Activated CD8-positive, alpha-beta memory T cell treated with anti-CD3 and anti-CD28 coated beads for 48 hours (primary cell): ENCODE measurements around the gene POU6F2.

Experiments
- DNase-seq, 3 experiments: peaks; one replicate each; pipeline ENCODE4 v3.0.0-alpha.2; 2020; ENCODE audit warnings: low read depth in 2 of 3, low spot score in 2 of 3

POU6F2 gene

GRCh38 chr7:39248041-39248691, 270.5 kb downstream of the POU6F2 start:
- DNase-seq, result no peak

GRCh38 chr7:39248692-39249090, 271.0 kb downstream of the POU6F2 start:
- DNase-seq, result no peak

- no peak for DNase-seq
Measured at GRCh38 chr7:39249635-39250152, 272.0 kb downstream of the POU6F2 start.

GRCh38 chr7:39252916-39253315, 275.2 kb downstream of the POU6F2 start:
- no peak for DNase-seq

GRCh38 chr7:39259391-39260003, 281.8 kb downstream of the POU6F2 start:
- DNase-seq, result no peak

GRCh38 chr7:39260279-39260844, 282.7 kb downstream of the POU6F2 start:
- no peak for DNase-seq

GRCh38 chr7:39261771-39262170, 284.1 kb downstream of the POU6F2 start:
- no peak for DNase-seq

GRCh38 chr7:39265641-39266591, 288.2 kb downstream of the POU6F2 start:
- no peak for DNase-seq

GRCh38 chr7:39269034-39269433, 291.3 kb downstream of the POU6F2 start:
- no peak for DNase-seq

- DNase-seq, result no peak
Measured at GRCh38 chr7:39270018-39270417, 292.3 kb downstream of the POU6F2 start.

- no peak for DNase-seq
Measured at GRCh38 chr7:39271402-39271801, 293.7 kb downstream of the POU6F2 start.

GRCh38 chr7:39272111-39272510, 294.4 kb downstream of the POU6F2 start:
- DNase-seq, result no peak

- no peak for DNase-seq
Measured at GRCh38 chr7:39272691-39273090, 295.0 kb downstream of the POU6F2 start.

- DNase-seq, result no peak
Measured at GRCh38 chr7:39280337-39280736, 302.6 kb downstream of the POU6F2 start.

GRCh38 chr7:39285256-39285655, 307.5 kb downstream of the POU6F2 start:
- DNase-seq, result no peak

GRCh38 chr7:39288303-39288702, 310.6 kb downstream of the POU6F2 start:
- DNase-seq, result no peak

GRCh38 chr7:39291628-39292410, 314.1 kb downstream of the POU6F2 start:
- DNase-seq, result no peak

GRCh38 chr7:39293056-39293823, 315.5 kb downstream of the POU6F2 start:
- no peak for DNase-seq

GRCh38 chr7:39294022-39294421, 316.3 kb downstream of the POU6F2 start:
- DNase-seq, result no peak

GRCh38 chr7:39295796-39296195, 318.1 kb downstream of the POU6F2 start:
- no peak for DNase-seq
